ENCODE measurements around the gene CDY2B.
"Not testable (repeated sequence)": the region's sequence is repeated elsewhere in the genome, so short reads cannot be mapped to it uniquely, and the experiment has no call there.

DNA sequence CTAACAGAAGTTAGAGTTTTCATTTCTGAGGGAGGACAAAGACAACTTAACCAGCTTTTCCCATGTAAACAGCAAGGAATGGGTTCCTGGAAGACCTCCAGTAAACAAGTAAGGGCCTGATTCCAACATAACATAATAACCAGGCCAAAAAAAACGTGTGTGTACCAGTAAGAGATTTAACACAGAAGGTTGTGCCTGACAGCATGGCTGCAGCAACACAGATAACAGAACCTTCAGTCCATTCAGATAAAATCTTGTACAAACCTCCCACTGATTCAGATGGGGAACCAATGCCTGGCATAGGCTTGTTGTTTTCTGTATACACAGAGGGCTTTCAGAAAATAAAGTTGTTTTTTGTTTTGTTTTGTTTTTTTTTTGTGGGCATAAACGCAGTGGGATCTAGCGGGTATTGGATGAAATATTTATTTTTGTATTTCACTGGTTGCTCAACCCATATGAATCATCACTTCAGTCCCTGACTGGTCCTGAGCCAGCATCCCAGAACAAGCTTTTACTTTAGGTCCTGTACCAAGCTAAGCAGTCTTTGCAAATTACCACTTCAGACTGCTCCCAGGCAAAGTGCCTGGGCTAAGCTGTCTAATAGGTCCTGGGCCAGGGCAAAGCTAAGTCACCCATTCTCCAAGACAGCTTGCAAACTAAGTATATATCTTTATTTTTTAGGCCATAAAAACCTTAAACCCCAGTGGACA is 8.7 kb downstream of the CDY2B start:
- TF ChIP-seq, protein P1, sequence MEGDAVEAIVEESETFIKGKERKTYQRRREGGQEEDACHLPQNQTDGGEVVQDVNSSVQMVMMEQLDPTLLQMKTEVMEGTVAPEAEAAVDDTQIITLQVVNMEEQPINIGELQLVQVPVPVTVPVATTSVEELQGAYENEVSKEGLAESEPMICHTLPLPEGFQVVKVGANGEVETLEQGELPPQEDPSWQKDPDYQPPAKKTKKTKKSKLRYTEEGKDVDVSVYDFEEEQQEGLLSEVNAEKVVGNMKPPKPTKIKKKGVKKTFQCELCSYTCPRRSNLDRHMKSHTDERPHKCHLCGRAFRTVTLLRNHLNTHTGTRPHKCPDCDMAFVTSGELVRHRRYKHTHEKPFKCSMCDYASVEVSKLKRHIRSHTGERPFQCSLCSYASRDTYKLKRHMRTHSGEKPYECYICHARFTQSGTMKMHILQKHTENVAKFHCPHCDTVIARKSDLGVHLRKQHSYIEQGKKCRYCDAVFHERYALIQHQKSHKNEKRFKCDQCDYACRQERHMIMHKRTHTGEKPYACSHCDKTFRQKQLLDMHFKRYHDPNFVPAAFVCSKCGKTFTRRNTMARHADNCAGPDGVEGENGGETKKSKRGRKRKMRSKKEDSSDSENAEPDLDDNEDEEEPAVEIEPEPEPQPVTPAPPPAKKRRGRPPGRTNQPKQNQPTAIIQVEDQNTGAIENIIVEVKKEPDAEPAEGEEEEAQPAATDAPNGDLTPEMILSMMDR (IDR thresholded peaks at IDR 0.05 in 4 of 5, conservative IDR thresholded peaks at IDR 0.05 in 1 of 5) = not testable (repeated sequence)
- TF ChIP-seq POLR2A (IDR thresholded peaks at IDR 0.05) = not testable (repeated sequence)
